22Rv1 (cell line): ENCODE results near the gene FHIT.

ENCODE experiments used
- CTCF ChIP-seq: fragments of 450-650 bp; IDR thresholded peaks from 2 replicates; pipeline ENCODE4 v1.5.1; 2017; ENCODE audit warnings: mild to moderate bottlenecking
- ZFX ChIP-seq: fragments of 450-650 bp; IDR thresholded peaks from 2 replicates; pipeline ENCODE4 v1.6.1; 2017; ENCODE audit warnings: antibody characterized with exemption, borderline replicate concordance

- TF ChIP-seq CTCF (no peak), ZFX (no peak)
These were observed 1125.6 kb downstream of the FHIT start for GRCh38 chr3:60125686-60126085.
